Measurements from ENCODE around the gene ZNF385D. TPM values are rescaled to one million over a fixed set of nuclear protein-coding genes. Genes with fewer than 3 reads are reported as not detected.

The ZNF385D gene
- total RNA-seq, 1 experiment from 2014 or later, result not detected

DNA sequence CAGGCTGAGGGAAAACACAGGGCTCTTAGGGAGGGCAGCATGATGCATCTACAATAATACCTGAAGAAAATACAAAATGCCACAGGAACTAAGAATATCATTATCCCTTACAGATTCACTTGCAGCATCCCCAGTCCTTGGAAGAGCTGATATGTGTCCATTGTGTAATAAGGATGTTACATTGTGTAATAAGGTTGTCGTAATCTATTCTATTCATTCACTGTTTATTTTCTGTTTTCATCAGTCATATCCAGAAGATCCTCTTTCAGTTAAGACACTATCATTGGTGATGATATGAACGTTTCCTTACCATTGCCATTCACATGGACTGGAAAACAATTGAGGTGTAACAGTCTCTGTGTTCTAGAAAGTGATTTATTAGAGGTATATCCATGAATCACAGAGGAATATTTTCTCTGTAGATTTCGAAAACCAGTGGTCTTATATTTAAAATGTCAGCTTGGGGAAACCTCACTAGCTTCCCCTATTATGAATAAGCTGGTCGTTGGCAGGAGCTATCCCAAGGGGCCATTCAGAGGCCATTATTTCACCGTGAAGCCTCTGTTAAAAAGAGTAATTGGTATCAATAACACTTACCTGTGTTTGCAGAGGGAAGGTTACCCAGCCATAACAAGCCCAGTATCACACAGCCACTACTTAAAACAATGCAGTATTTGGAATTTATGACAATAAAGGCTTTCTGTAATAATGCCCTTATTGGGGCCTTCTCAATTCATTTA lies 241.1 kb downstream of the ZNF385D start:
- H3K27ac ChIP-seq (ENCODE audit: low read depth, low read length), result no peak overlapping the region
- intact Hi-C loops (cut with micrococcal nuclease), result no loop called here
- H3K9me3 ChIP-seq (ENCODE audit: control insufficient read depth in 1 of 2, insufficient read depth in 1 of 2, low read depth in 1 of 2, low read length in 2 of 2), result peaks cover 10 to 13% of the 10 kb centered on the region in 2 experiments; a peak in 2 of 4 replicates
- no peaks in the 10 kb centered on the region for H3K79me2 ChIP-seq (ENCODE audit: insufficient read depth, low read length)
- no peak overlapping the region for H3K9ac ChIP-seq (ENCODE audit: low read length)
- BruUV-seq (replicated peaks), result no TSS peak
- H3K27me3 ChIP-seq (ENCODE audit: insufficient read depth, low read length), result no peaks in the 10 kb centered on the region
- no peak overlapping the region for H3K4me3 ChIP-seq (replicated peaks in 1 of 2; ENCODE audit: low read depth in 1 of 2, low read length in 2 of 2)
- H3K9me2 ChIP-seq (ENCODE audit: insufficient read depth), result no peaks in the 10 kb centered on the region
- POLR2A ChIA-PET, result no interaction called here
- CTCF ChIA-PET, result no interaction called here
- RAD21 ChIA-PET (ENCODE audit: low non-redundant PET in 1 of 2, low total read pairs in 2 of 2, uncharacterized antibody in 2 of 2, unreplicated experiment in 2 of 2), result no interaction called here
- TF ChIP-seq POLR2AphosphoS5 (IDR thresholded peaks at IDR 0.05; ENCODE audit: low read depth, low read length) (no peak), EZH2phosphoT487 (IDR thresholded peaks at IDR 0.05; ENCODE audit: borderline replicate concordance) (no peak), FOSL1 (IDR thresholded peaks at IDR 0.05; ENCODE audit: low read depth) (no peak), ZFX (IDR thresholded peaks at IDR 0.05) (no peak), TCF7L2 (IDR thresholded peaks at IDR 0.05; ENCODE audit: borderline replicate concordance, extremely low read depth, insufficient read depth, insufficient read length) (no peak), SRF (IDR thresholded peaks at IDR 0.05; ENCODE audit: low read depth) (no peak), EZH2 (IDR thresholded peaks at IDR 0.05) (no peak), YY1 (IDR thresholded peaks at IDR 0.05; ENCODE audit: extremely low read depth, insufficient replicate concordance, low read depth, low read length) (no peak), CBX3 (IDR thresholded peaks at IDR 0.05; ENCODE audit: low read depth) (no peak), ZNF274 (IDR thresholded peaks at IDR 0.05; ENCODE audit: low read depth, low read length) (no peak), JUND (IDR thresholded peaks at IDR 0.05) (no peak), RAD21 (IDR thresholded peaks at IDR 0.05; ENCODE audit: low read depth) (no peak), SIN3A (IDR thresholded peaks at IDR 0.05; ENCODE audit: low read depth) (no peak), CEBPB (IDR thresholded peaks at IDR 0.05; ENCODE audit: low read depth) (no peak)
- TF ChIP-seq, protein P1, sequence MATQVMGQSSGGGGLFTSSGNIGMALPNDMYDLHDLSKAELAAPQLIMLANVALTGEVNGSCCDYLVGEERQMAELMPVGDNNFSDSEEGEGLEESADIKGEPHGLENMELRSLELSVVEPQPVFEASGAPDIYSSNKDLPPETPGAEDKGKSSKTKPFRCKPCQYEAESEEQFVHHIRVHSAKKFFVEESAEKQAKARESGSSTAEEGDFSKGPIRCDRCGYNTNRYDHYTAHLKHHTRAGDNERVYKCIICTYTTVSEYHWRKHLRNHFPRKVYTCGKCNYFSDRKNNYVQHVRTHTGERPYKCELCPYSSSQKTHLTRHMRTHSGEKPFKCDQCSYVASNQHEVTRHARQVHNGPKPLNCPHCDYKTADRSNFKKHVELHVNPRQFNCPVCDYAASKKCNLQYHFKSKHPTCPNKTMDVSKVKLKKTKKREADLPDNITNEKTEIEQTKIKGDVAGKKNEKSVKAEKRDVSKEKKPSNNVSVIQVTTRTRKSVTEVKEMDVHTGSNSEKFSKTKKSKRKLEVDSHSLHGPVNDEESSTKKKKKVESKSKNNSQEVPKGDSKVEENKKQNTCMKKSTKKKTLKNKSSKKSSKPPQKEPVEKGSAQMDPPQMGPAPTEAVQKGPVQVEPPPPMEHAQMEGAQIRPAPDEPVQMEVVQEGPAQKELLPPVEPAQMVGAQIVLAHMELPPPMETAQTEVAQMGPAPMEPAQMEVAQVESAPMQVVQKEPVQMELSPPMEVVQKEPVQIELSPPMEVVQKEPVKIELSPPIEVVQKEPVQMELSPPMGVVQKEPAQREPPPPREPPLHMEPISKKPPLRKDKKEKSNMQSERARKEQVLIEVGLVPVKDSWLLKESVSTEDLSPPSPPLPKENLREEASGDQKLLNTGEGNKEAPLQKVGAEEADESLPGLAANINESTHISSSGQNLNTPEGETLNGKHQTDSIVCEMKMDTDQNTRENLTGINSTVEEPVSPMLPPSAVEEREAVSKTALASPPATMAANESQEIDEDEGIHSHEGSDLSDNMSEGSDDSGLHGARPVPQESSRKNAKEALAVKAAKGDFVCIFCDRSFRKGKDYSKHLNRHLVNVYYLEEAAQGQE (IDR thresholded peaks at IDR 0.05; ENCODE audit: low read depth), result no peak
- TF ChIP-seq, protein P2, sequence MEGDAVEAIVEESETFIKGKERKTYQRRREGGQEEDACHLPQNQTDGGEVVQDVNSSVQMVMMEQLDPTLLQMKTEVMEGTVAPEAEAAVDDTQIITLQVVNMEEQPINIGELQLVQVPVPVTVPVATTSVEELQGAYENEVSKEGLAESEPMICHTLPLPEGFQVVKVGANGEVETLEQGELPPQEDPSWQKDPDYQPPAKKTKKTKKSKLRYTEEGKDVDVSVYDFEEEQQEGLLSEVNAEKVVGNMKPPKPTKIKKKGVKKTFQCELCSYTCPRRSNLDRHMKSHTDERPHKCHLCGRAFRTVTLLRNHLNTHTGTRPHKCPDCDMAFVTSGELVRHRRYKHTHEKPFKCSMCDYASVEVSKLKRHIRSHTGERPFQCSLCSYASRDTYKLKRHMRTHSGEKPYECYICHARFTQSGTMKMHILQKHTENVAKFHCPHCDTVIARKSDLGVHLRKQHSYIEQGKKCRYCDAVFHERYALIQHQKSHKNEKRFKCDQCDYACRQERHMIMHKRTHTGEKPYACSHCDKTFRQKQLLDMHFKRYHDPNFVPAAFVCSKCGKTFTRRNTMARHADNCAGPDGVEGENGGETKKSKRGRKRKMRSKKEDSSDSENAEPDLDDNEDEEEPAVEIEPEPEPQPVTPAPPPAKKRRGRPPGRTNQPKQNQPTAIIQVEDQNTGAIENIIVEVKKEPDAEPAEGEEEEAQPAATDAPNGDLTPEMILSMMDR (IDR thresholded peaks at IDR 0.05 in 2 of 3, conservative IDR thresholded peaks at IDR 0.05 in 1 of 3; ENCODE audit: borderline replicate concordance in 1 of 3, insufficient read depth in 1 of 3, low read depth in 2 of 3, low read length in 2 of 3), result no peak
- no peak overlapping the region for H3K4me2 ChIP-seq (ENCODE audit: low read length)
- ATAC-seq, result no peak
- no peak for DNase-seq (ENCODE audit: low read depth, low spot score)
- no peaks in the 10 kb centered on the region for H3K36me3 ChIP-seq (ENCODE audit: control insufficient read depth in 1 of 2, insufficient read depth in 2 of 2, low read length in 2 of 2)
- no peak overlapping the region for H2AFZ ChIP-seq (ENCODE audit: low read depth, low read length, poor library complexity, severe bottlenecking)
- no peaks in the 10 kb centered on the region for H3K4me1 ChIP-seq (ENCODE audit: control insufficient read depth in 1 of 2, insufficient read depth in 2 of 2, low read length in 2 of 2)
- H4K20me1 ChIP-seq (ENCODE audit: insufficient read depth), result no peaks in the 10 kb centered on the region

Measured in HCT116 (cell line).